ENCODE results near the gene HOXD8.

Gene HOXD8

DNA sequence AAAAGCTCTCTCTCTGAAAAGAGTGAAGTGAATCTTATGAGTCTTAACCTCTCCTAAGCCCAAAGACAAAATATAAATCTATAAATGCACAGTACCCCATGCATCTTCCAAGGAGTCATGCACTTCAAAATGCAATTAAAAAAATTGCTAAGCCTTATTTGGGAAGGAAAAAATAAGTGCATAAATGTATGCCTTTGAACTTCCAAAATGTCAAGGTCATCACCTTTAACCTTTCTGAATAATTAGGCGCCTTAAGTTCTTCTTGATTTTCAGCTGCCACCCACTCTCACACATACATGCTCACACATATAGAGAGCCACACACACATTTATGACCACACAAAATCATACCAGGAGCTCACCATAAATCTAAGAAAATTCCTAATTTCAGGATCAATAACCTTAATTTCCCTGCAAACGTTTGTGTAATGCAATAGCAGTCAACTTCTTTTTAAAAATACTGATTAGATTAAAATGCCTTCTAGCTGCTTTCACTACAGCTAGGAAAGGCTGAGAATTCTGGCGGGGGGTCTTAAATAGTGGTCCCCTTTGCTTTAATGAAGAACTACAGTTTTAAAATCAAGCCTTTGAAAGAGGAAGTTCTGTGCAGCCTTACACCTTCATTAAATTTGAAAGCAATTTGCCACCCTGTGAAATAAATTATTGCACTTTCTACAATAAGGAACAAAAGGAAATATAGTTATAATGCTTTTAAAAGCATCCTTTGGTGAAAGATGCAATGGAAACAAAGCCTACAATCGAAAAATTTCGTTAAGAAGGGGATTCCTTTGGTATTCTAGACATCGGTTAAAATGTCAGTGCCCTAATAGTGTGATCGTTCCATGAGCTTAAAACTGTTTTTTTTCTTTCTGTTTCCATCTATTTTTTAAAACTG, 18.8 kb upstream of the HOXD8 start:
- Mint-ChIP-seq H3K36me3 (ENCODE audit: insufficient read depth) (peaks cover 26% of the 10 kb centered on the region), H3K4me1 (peaks cover 8% of the 10 kb centered on the region), H3K27ac (ENCODE audit: low read depth) (no peak overlapping the region), H3K27me3 (peaks cover 81% of the 10 kb centered on the region), H3K4me3 (no peak overlapping the region), H3K9me3 (peaks cover 6% of the 10 kb centered on the region)
- DNase-seq (ENCODE audit: low spot score in 2 of 2) (no peak), ATAC-seq (replicated peaks; ENCODE audit: extremely low read depth, poor library complexity, severe bottlenecking) (no peak)

DNA sequence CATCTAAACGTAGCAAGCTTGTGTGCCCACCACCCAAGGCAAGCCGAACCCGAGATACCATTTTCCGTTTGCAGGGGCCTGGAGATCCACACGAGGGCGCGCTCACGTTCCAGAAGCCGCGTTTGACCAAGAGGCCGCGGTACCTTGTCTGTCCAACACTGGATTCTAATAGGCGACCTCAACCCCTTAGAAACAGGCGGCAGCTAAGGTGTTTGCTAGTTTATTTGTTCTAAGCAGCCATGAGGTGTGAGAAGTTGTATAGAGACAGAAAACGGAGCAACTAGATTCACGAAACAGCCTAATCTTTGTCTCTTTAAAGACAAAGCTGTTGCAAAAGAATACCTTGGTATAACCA, 18.2 kb upstream of the HOXD8 start:
- DNase-seq (ENCODE audit: low spot score in 2 of 2) (no peak), ATAC-seq (replicated peaks; ENCODE audit: extremely low read depth, poor library complexity, severe bottlenecking) (no peak)
- Mint-ChIP-seq H3K36me3 (ENCODE audit: insufficient read depth) (peaks cover 20% of the 10 kb centered on the region), H3K4me3 (no peak overlapping the region), H3K4me1 (peaks cover 3% of the 10 kb centered on the region), H3K27ac (ENCODE audit: low read depth) (no peak overlapping the region), H3K27me3 (peaks cover 81% of the 10 kb centered on the region), H3K9me3 (peaks cover 1% of the 10 kb centered on the region)

DNA sequence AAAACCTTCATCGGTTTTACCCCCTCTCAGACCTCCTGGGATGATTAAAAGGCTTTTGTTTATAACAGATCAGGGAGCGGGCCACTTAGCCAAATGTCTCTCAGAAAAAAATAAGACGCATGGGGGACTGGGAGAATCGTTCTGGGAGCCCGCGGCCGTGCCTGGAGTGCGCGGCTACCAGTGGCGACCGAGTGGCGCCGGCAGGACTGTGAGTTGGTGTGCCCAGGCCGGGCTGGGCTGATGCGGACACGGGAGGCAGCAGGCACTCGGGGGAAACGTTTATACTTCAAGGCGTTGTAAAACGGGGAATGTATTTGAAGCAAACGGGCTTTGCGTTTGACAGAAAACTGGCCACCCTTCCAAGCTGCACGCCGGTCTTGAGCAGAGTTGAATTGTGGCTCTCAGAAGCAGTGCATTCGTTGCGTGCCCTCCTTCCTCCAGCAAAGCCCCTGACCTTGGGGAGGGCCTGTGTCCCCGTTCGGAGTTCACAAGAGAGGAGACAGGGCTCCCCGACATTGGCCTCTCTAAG, 17.6 kb upstream of the HOXD8 start:
- ATAC-seq (replicated peaks; ENCODE audit: extremely low read depth, poor library complexity, severe bottlenecking), result no peak
- Mint-ChIP-seq H3K27me3 (peaks cover 82% of the 10 kb centered on the region), H3K36me3 (ENCODE audit: insufficient read depth) (peaks cover 20% of the 10 kb centered on the region), H3K4me3 (no peak overlapping the region), H3K9me3 (no peaks in the 10 kb centered on the region), H3K27ac (ENCODE audit: low read depth) (no peak overlapping the region), H3K4me1 (no peaks in the 10 kb centered on the region)
- no peak for DNase-seq (ENCODE audit: low spot score in 2 of 2)

GRCh38 chr2:176112375-176113302, 16.9 kb upstream of the HOXD8 start:
- no peak for ATAC-seq (replicated peaks; ENCODE audit: extremely low read depth, poor library complexity, severe bottlenecking)
- H3K9me3 Mint-ChIP-seq, result no peaks in the 10 kb centered on the region
- no peaks in the 10 kb centered on the region for H3K4me1 Mint-ChIP-seq
- H3K36me3 Mint-ChIP-seq (ENCODE audit: insufficient read depth), result peaks cover 22% of the 10 kb centered on the region
- no peak for DNase-seq (ENCODE audit: low spot score in 2 of 2)
- H3K4me3 Mint-ChIP-seq, result no peak overlapping the region
- H3K27ac Mint-ChIP-seq (ENCODE audit: low read depth), result no peak overlapping the region
- peaks cover 89% of the 10 kb centered on the region for H3K27me3 Mint-ChIP-seq

GRCh38 chr2:176114120-176114929, 15.2 kb upstream of the HOXD8 start:
- Mint-ChIP-seq H3K4me3 (no peak overlapping the region), H3K4me1 (peaks cover 16% of the 10 kb centered on the region), H3K27ac (ENCODE audit: low read depth) (no peak overlapping the region), H3K36me3 (ENCODE audit: insufficient read depth) (peaks cover 21% of the 10 kb centered on the region), H3K9me3 (no peaks in the 10 kb centered on the region), H3K27me3 (peaks cover 96% of the 10 kb centered on the region)
- DNase-seq (ENCODE audit: low spot score in 2 of 2) (no peak), ATAC-seq (replicated peaks; ENCODE audit: extremely low read depth, poor library complexity, severe bottlenecking) (no peak)

GRCh38 chr2:176114930-176115625, 14.4 kb upstream of the HOXD8 start:
- no peak for ATAC-seq (replicated peaks; ENCODE audit: extremely low read depth, poor library complexity, severe bottlenecking)
- Mint-ChIP-seq H3K4me3 (no peak overlapping the region), H3K36me3 (ENCODE audit: insufficient read depth) (peaks cover 19% of the 10 kb centered on the region), H3K9me3 (no peaks in the 10 kb centered on the region), H3K4me1 (peaks cover 16% of the 10 kb centered on the region), H3K27ac (ENCODE audit: low read depth) (no peak overlapping the region), H3K27me3 (peaks cover 96% of the 10 kb centered on the region)
- DNase-seq (ENCODE audit: low spot score in 2 of 2), result no peak

- no peak within 1 kb of the TSS for H3K4me3 Mint-ChIP-seq
- DNase-seq (ENCODE audit: low spot score in 2 of 2) (no peak), ATAC-seq (replicated peaks; ENCODE audit: extremely low read depth, poor library complexity, severe bottlenecking) (no peak)
- peaks cover 96% of the 10 kb centered on the region for H3K27me3 Mint-ChIP-seq
- no peaks in the 10 kb centered on the region for H3K9me3 Mint-ChIP-seq
- H3K27ac Mint-ChIP-seq (ENCODE audit: low read depth), result peak within 1 kb of the TSS; percentile 21
- peaks cover 16% of the 10 kb centered on the region for H3K4me1 Mint-ChIP-seq
- H3K36me3 Mint-ChIP-seq (ENCODE audit: insufficient read depth), result peaks cover 22% of the 10 kb centered on the region
Observed at GRCh38 chr2:176115883-176116813, 13.4 kb upstream of the HOXD8 start, which contains the start of gene HOXD10. Gene HOXD10 (plus strand): TSS chr2:176116778. CDS start chr2:176116834, 56 bp downstream.

GRCh38 chr2:176117162-176117822, 12.2 kb upstream of the HOXD8 start:
- H3K4me3 Mint-ChIP-seq, result no peak overlapping the region
- H3K36me3 Mint-ChIP-seq (ENCODE audit: insufficient read depth), result peaks cover 22% of the 10 kb centered on the region
- H3K9me3 Mint-ChIP-seq, result no peaks in the 10 kb centered on the region
- no peak for DNase-seq (ENCODE audit: low spot score in 2 of 2)
- peak overlapping the region; percentile 21 for H3K27ac Mint-ChIP-seq (ENCODE audit: low read depth)
- no peak for ATAC-seq (replicated peaks; ENCODE audit: extremely low read depth, poor library complexity, severe bottlenecking)
- peaks cover 16% of the 10 kb centered on the region for H3K4me1 Mint-ChIP-seq
- H3K27me3 Mint-ChIP-seq, result peaks cover 89% of the 10 kb centered on the region

DNA sequence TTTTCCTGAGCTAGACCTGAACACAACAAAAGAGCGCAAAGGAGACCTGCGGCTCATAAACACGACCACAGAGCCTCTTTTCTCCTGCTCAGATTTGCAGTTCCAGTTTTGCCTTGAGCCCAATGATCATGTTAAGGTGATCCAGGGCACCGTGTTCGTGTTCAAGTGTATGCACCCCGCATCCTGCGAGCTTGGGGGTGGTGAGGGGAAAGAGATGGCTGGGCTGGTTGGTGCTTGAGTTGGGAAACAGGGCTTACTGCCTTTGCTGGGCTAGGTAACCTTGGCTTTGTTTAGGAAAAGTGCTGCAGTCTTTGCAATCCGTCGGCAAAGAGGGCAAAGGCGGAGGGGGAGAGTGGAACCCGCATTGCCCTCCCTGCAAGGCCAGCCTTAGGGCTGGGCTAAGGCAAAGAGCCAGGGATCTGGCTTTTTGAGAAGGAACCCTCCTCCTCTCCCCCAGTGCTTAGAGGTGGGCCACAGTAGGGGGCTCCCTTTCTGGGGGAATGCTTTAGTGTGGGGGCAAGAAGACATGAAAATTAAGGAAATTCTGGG, 11.6 kb upstream of the HOXD8 start:
- Mint-ChIP-seq H3K4me1 (peaks cover 16% of the 10 kb centered on the region), H3K27me3 (peaks cover 83% of the 10 kb centered on the region), H3K9me3 (no peaks in the 10 kb centered on the region), H3K4me3 (no peak overlapping the region), H3K36me3 (ENCODE audit: insufficient read depth) (peaks cover 19% of the 10 kb centered on the region), H3K27ac (ENCODE audit: low read depth) (no peak overlapping the region)
- ATAC-seq (replicated peaks; ENCODE audit: extremely low read depth, poor library complexity, severe bottlenecking) (no peak), DNase-seq (ENCODE audit: low spot score in 2 of 2) (no peak)

DNA sequence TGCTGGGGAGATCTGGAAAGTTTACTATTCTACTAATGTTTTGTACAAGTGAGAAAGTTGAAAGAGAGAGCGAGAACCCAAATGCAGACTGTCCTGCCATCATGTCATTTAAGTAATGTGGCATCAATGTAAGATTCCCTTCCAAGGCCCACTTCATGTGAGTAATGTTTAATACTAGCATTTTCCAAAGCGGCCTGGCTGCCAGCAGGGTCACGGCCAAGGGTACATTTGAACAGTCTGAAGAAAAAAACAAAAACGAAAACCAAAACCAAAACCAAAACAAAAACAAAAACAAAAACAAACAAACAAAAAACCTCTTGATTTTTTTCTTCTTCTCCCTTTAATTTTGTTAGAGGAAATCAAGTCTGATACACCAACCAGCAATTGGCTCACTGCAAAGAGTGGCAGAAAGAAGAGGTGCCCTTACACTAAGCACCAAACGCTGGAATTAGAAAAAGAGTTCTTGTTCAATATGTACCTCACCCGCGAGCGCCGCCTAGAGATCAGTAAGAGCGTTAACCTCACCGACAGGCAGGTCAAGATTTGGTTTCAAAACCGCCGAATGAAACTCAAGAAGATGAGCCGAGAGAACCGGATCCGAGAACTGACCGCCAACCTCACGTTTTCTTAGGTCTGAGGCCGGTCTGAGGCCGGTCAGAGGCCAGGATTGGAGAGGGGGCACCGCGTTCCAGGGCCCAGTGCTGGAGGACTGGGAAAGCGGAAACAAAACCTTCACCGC, 10.7 kb upstream of the HOXD8 start:
- Mint-ChIP-seq H3K27ac (ENCODE audit: low read depth) (no peak overlapping the region), H3K36me3 (ENCODE audit: insufficient read depth) (peaks cover 22% of the 10 kb centered on the region), H3K27me3 (peaks cover 81% of the 10 kb centered on the region), H3K4me3 (peak overlapping the region; percentile 36), H3K4me1 (peaks cover 16% of the 10 kb centered on the region), H3K9me3 (no peaks in the 10 kb centered on the region)
- DNase-seq (ENCODE audit: low spot score in 2 of 2) (no peak), ATAC-seq (replicated peaks; ENCODE audit: extremely low read depth, poor library complexity, severe bottlenecking) (no peak)

Measured in central memory CD8-positive, alpha-beta T cell (primary cell).